ENCODE data around the gene ARFGAP3.
"Not testable (repeated sequence)": the region's sequence is repeated elsewhere in the genome, so short reads cannot be mapped to it uniquely, and the experiment has no call there.

The ARFGAP3 gene

GRCh38 chr22:42754658-42755057 is 102.4 kb downstream of the ARFGAP3 start:
- Mint-ChIP-seq H3K4me1 (no peaks in the 10 kb centered on the region), H3K36me3 (ENCODE audit: insufficient read depth) (peaks cover 1% of the 10 kb centered on the region), H3K27me3 (peaks cover 22% of the 10 kb centered on the region), H3K4me3 (no peak overlapping the region), H3K9me3 (no peaks in the 10 kb centered on the region), H3K27ac (ENCODE audit: low read depth) (no peak overlapping the region)
- ATAC-seq (replicated peaks; ENCODE audit: extremely low read depth, poor library complexity, severe bottlenecking): no peak
- no peak for DNase-seq (ENCODE audit: low spot score in 2 of 2)

DNA sequence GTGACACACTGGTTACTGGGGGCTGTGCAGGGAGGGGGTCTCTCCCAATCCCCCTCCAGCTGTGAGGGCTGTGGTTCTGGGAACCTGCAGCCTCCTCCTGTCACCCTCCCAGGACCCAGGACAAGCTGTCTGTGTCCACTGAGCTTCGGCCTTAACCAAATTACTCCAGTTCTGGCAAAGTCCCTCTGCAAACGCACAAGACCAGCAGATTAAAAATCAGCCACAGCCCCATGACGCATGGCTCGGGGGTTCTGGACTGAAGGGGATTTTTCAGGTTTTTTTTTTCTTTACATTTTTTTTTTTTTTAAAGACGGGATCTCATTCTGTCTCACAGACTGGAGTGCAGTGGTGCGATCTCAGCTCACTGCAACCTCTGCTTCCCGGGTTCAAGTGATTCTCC is 104.2 kb downstream of the ARFGAP3 start:
- H3K4me1 Mint-ChIP-seq: no peaks in the 10 kb centered on the region
- H3K27me3 Mint-ChIP-seq: peaks cover 7% of the 10 kb centered on the region
- no peaks in the 10 kb centered on the region for H3K9me3 Mint-ChIP-seq
- no peak overlapping the region for H3K4me3 Mint-ChIP-seq
- ATAC-seq (replicated peaks; ENCODE audit: extremely low read depth, poor library complexity, severe bottlenecking): no peak
- H3K27ac Mint-ChIP-seq (ENCODE audit: low read depth): no peak overlapping the region
- DNase-seq (ENCODE audit: low spot score in 2 of 2): no peak
- peaks cover 1% of the 10 kb centered on the region for H3K36me3 Mint-ChIP-seq (ENCODE audit: insufficient read depth)

DNA sequence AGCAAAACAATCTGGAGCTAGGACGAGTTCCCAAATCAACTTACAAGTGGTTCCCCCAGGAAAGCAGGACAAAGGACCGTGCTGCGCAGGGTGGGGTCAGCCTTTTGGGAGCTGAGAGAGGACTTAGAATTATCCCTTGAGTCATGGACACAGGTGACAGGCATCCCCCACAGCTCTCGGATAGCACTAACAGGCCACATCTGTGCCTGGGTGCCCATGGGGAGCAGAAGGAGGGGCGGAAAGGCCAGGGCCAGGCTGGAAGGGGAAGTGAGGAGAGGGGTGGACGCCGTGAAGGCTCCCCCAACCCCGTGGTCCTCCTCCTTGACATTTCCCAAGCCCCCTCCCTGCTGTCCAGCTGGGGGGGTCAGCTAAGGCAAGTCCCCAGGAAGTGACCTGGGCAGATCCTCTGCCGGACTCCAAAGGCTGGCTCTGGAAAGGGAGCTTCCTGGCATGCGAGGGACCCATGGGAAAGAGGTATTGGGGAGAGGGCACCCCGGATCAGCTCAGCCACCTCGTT is 104.8 kb downstream of the ARFGAP3 start:
- no peaks in the 10 kb centered on the region for H3K9me3 Mint-ChIP-seq
- peaks cover under 1% of the 10 kb centered on the region for H3K27me3 Mint-ChIP-seq
- ATAC-seq (replicated peaks; ENCODE audit: extremely low read depth, poor library complexity, severe bottlenecking): no peak
- no peak overlapping the region for H3K27ac Mint-ChIP-seq (ENCODE audit: low read depth)
- H3K4me1 Mint-ChIP-seq: no peaks in the 10 kb centered on the region
- H3K4me3 Mint-ChIP-seq: no peak overlapping the region
- DNase-seq (ENCODE audit: low spot score in 2 of 2): no peak
- peaks cover 1% of the 10 kb centered on the region for H3K36me3 Mint-ChIP-seq (ENCODE audit: insufficient read depth)

- not testable (repeated sequence) for H3K9me3 Mint-ChIP-seq; H3K27me3 Mint-ChIP-seq; H3K36me3 Mint-ChIP-seq (ENCODE audit: insufficient read depth); DNase-seq (ENCODE audit: low spot score in 2 of 2); ATAC-seq (replicated peaks; ENCODE audit: extremely low read depth, poor library complexity, severe bottlenecking); H3K4me1 Mint-ChIP-seq; H3K4me3 Mint-ChIP-seq; H3K27ac Mint-ChIP-seq (ENCODE audit: low read depth)
Observed at GRCh38 chr22:42750421-42750820, 106.7 kb downstream of the ARFGAP3 start.

DNA sequence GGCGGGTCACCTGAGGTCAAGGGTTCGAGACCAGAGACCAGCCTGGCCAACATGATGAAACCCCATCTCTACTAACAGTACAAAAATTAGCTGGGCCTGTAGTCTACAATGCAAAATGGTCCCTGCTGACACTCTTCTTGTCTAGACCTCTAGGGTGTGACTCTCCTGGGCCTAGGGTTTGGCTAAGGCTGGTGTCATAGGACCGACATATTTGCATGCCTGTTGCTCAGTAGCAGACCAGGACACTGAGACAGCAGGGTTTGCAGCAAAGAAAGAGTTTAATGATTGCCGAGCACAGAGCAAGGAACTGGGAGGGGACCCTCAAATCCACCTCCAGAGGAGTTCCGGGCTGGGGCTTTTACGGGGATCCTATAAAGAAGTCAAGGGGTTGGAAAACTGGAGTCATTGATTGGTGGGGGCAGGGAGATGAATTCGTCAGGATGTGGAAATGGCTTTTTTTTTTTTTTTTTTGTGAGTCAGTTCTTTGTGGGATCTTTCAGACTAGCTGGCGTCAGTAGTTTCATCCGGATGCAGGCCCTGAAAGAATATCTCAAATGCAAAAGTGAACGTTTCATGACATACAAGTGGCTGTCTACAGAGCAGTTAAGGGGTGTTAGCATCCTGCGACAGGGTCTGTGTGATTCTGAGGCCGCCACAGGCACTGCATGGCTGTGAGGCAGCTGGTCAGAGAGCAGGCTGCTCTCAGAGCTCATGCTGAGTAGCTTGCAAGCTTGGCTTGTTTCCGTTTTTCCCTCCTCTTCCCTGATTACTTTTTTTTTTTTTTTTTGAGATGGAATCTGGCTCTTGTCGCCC is 109.2 kb downstream of the ARFGAP3 start:
- Mint-ChIP-seq H3K36me3 (ENCODE audit: insufficient read depth) (no peaks in the 10 kb centered on the region), H3K4me3 (no peak overlapping the region), H3K4me1 (no peaks in the 10 kb centered on the region), H3K9me3 (no peaks in the 10 kb centered on the region), H3K27ac (ENCODE audit: low read depth) (no peak overlapping the region), H3K27me3 (no peaks in the 10 kb centered on the region)
- DNase-seq (ENCODE audit: low spot score in 2 of 2) (no peak), ATAC-seq (replicated peaks; ENCODE audit: extremely low read depth, poor library complexity, severe bottlenecking) (no peak)
